ENCODE measurements around the gene HS3ST5. TPM values are rescaled to one million over a fixed set of nuclear protein-coding genes. Genes with fewer than 3 reads are reported as not detected.

The HS3ST5 gene
- total RNA-seq, 1 experiment from 2014 or later = not detected

DNA sequence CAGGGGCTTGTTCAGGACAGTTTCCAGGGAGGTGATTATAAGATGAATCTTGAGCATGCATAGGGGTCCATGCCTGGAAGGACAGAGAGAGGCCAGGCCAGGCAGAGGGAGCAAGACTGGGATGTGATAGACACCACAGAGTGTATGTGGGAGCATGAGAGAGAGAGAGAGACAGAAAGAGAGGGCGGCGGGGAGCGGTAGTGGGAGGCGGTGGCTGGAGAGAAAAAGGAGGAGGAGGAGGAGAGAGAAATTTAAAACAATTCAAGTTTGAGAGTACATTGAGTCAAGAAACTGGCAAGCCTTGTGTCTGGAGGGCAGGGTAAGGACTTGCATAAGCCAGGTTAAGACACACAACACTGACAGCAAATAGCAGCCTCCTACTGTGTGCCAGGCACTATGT lies 209.0 kb downstream of the HS3ST5 start (continued):
- TF ChIP-seq EZH2phosphoT487 (IDR thresholded peaks at IDR 0.05; ENCODE audit: borderline replicate concordance) = no peak
- TF ChIP-seq SRF (IDR thresholded peaks at IDR 0.05; ENCODE audit: low read depth) = no peak
- TF ChIP-seq CBX3 (IDR thresholded peaks at IDR 0.05; ENCODE audit: low read depth) = no peak

GRCh38 chr6:114131945-114132344 lies 210.9 kb downstream of the HS3ST5 start:
- CTCF ChIA-PET = no interaction called here
- no peaks in the 10 kb centered on the region for H3K79me2 ChIP-seq (ENCODE audit: insufficient read depth, low read length)
- H3K36me3 ChIP-seq (ENCODE audit: control insufficient read depth in 1 of 2, insufficient read depth in 2 of 2, low read length in 2 of 2) = no peaks in the 10 kb centered on the region
- BruUV-seq (replicated peaks) = no TSS peak
- peaks cover 12% of the 10 kb centered on the region; the same call in 1 of the 2 replicates for H3K27me3 ChIP-seq (ENCODE audit: insufficient read depth, low read length)
- no peak for TF ChIP-seq ZFX (IDR thresholded peaks at IDR 0.05)
- TF ChIP-seq, protein P1, sequence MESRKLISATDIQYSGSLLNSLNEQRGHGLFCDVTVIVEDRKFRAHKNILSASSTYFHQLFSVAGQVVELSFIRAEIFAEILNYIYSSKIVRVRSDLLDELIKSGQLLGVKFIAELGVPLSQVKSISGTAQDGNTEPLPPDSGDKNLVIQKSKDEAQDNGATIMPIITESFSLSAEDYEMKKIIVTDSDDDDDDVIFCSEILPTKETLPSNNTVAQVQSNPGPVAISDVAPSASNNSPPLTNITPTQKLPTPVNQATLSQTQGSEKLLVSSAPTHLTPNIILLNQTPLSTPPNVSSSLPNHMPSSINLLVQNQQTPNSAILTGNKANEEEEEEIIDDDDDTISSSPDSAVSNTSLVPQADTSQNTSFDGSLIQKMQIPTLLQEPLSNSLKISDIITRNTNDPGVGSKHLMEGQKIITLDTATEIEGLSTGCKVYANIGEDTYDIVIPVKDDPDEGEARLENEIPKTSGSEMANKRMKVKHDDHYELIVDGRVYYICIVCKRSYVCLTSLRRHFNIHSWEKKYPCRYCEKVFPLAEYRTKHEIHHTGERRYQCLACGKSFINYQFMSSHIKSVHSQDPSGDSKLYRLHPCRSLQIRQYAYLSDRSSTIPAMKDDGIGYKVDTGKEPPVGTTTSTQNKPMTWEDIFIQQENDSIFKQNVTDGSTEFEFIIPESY (IDR thresholded peaks at IDR 0.05; ENCODE audit: extremely low read depth, insufficient replicate concordance, low read length) = no peak
- no peak for TF ChIP-seq CEBPB (IDR thresholded peaks at IDR 0.05; ENCODE audit: low read depth)
- TF ChIP-seq SRF (IDR thresholded peaks at IDR 0.05; ENCODE audit: low read depth) = no peak
- TF ChIP-seq EGR1 (IDR thresholded peaks at IDR 0.05; ENCODE audit: low read depth) = no peak
- no peak for TF ChIP-seq MAX (IDR thresholded peaks at IDR 0.05)
- TF ChIP-seq TCF7L2 (IDR thresholded peaks at IDR 0.05; ENCODE audit: borderline replicate concordance, extremely low read depth, insufficient read depth, insufficient read length) = no peak
- no peak for TF ChIP-seq POLR2A (IDR thresholded peaks at IDR 0.05; ENCODE audit: borderline replicate concordance, extremely low read depth, insufficient read depth, insufficient read length)
- TF ChIP-seq, protein P2, sequence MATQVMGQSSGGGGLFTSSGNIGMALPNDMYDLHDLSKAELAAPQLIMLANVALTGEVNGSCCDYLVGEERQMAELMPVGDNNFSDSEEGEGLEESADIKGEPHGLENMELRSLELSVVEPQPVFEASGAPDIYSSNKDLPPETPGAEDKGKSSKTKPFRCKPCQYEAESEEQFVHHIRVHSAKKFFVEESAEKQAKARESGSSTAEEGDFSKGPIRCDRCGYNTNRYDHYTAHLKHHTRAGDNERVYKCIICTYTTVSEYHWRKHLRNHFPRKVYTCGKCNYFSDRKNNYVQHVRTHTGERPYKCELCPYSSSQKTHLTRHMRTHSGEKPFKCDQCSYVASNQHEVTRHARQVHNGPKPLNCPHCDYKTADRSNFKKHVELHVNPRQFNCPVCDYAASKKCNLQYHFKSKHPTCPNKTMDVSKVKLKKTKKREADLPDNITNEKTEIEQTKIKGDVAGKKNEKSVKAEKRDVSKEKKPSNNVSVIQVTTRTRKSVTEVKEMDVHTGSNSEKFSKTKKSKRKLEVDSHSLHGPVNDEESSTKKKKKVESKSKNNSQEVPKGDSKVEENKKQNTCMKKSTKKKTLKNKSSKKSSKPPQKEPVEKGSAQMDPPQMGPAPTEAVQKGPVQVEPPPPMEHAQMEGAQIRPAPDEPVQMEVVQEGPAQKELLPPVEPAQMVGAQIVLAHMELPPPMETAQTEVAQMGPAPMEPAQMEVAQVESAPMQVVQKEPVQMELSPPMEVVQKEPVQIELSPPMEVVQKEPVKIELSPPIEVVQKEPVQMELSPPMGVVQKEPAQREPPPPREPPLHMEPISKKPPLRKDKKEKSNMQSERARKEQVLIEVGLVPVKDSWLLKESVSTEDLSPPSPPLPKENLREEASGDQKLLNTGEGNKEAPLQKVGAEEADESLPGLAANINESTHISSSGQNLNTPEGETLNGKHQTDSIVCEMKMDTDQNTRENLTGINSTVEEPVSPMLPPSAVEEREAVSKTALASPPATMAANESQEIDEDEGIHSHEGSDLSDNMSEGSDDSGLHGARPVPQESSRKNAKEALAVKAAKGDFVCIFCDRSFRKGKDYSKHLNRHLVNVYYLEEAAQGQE (IDR thresholded peaks at IDR 0.05; ENCODE audit: low read depth) = no peak
- TF ChIP-seq YY1 (IDR thresholded peaks at IDR 0.05; ENCODE audit: extremely low read depth, insufficient replicate concordance, low read depth, low read length) = no peak
- TF ChIP-seq EZH2 (IDR thresholded peaks at IDR 0.05) = no peak
- no peak overlapping the region for H3K9ac ChIP-seq (ENCODE audit: low read length)
- intact Hi-C loops (cut with micrococcal nuclease) = no loop called here
- H3K9me2 ChIP-seq (ENCODE audit: insufficient read depth) = no peaks in the 10 kb centered on the region
- H3K4me3 ChIP-seq (replicated peaks in 1 of 2; ENCODE audit: low read depth in 1 of 2, low read length in 2 of 2) = no peak overlapping the region
- ATAC-seq (no peak), DNase-seq (ENCODE audit: low read depth, low spot score) (no peak)
- H3K27ac ChIP-seq (ENCODE audit: low read depth, low read length) = no peak overlapping the region
- H4K20me1 ChIP-seq (ENCODE audit: insufficient read depth) = no peaks in the 10 kb centered on the region
- POLR2A ChIA-PET = no interaction called here
- H2AFZ ChIP-seq (ENCODE audit: low read depth, low read length, poor library complexity, severe bottlenecking) = no peak overlapping the region
- no peak overlapping the region for H3K4me2 ChIP-seq (ENCODE audit: low read length)
- H3K9me3 ChIP-seq (ENCODE audit: control insufficient read depth in 1 of 2, insufficient read depth in 1 of 2, low read depth in 1 of 2, low read length in 2 of 2) = no peaks in the 10 kb centered on the region
- RAD21 ChIA-PET (ENCODE audit: low non-redundant PET in 1 of 2, low total read pairs in 2 of 2, uncharacterized antibody in 2 of 2, unreplicated experiment in 2 of 2) = no interaction called here
- no peaks in the 10 kb centered on the region for H3K4me1 ChIP-seq (ENCODE audit: control insufficient read depth in 1 of 2, insufficient read depth in 2 of 2, low read length in 2 of 2)

Measured in HCT116 (cell line).